GM23338 (cell line): ENCODE data around the gene NCSTN. TPM values are rescaled to one million over a fixed set of nuclear protein-coding genes. Genes with fewer than 3 reads are reported as not detected.

Source experiments
- ATAC-seq: fragments of 200-7000 bp; cut with Tn5 transposase; 3 replicates; pipeline ENCODE4 v1.9.1; 2020
- DNase-seq: peaks from one replicate; pipeline ENCODE4 v3.0.0-alpha.2; 2015; ENCODE audit warnings: low spot score
- H2AFZ ChIP-seq: fragments of 200-600 bp; sonication (generic); 2 replicates; pipeline ENCODE4 v1.8.0; 2016; ENCODE audit warnings: antibody characterized with exemption, mild to moderate bottlenecking, moderate library complexity
- H3F3A ChIP-seq: fragments of 200-600 bp; sonication (generic); replicated peaks from 2 replicates; pipeline ENCODE4 v1.8.0; 2017; ENCODE audit warnings: antibody characterized with exemption, mixed run types, low read depth
- H3K27ac ChIP-seq: fragments of 200-600 bp; sonication (generic); 2 replicates; pipeline ENCODE4 v1.6.1; 2016; ENCODE audit warnings: low read depth
- H3K27me3 ChIP-seq: fragments of 200-600 bp; sonication (generic); 2 replicates; pipeline ENCODE4 v1.8.0; 2016; ENCODE audit warnings: mild to moderate bottlenecking, mixed run types, moderate library complexity; ENCODE audit not compliant: insufficient read depth
- H3K36me3 ChIP-seq: fragments of 200-600 bp; sonication (generic); 2 replicates; pipeline ENCODE4 v1.8.0; 2016; ENCODE audit warnings: mild to moderate bottlenecking; ENCODE audit not compliant: insufficient read depth
- H3K4me1 ChIP-seq: fragments of 200-600 bp; sonication (generic); 2 replicates; pipeline ENCODE4 v1.8.0; 2016; ENCODE audit warnings: mild to moderate bottlenecking, moderate library complexity; ENCODE audit not compliant: insufficient read depth
- H3K4me2 ChIP-seq: fragments of 200-600 bp; sonication (generic); 2 replicates; pipeline ENCODE4 v1.7.1; 2017; ENCODE audit warnings: mixed run types
- H3K4me3 ChIP-seq: fragments of 200-600 bp; sonication (generic); 2 replicates; pipeline ENCODE4 v1.6.1; 2016; ENCODE audit warnings: mixed run types
- H3K79me2 ChIP-seq: fragments of 200-600 bp; sonication (generic); replicated peaks from 2 replicates; pipeline ENCODE4 v1.8.0; 2017; ENCODE audit warnings: mild to moderate bottlenecking; ENCODE audit not compliant: insufficient read depth
- H3K9me2 ChIP-seq: fragments of 200-600 bp; sonication (generic); 2 replicates; pipeline ENCODE4 v1.8.0; 2017; ENCODE audit not compliant: insufficient read depth
- H4K20me1 ChIP-seq: fragments of 200-600 bp; sonication (generic); replicated peaks from 2 replicates; pipeline ENCODE4 v1.8.0; 2017; ENCODE audit warnings: mild to moderate bottlenecking; ENCODE audit not compliant: insufficient read depth
- H3K27ac Mint-ChIP-seq: 2 replicates; pipeline ENCODE4 v1.8.0; 2020; ENCODE audit warnings: inconsistent platforms, mild to moderate bottlenecking, moderate library complexity, mixed read lengths
- H3K27me3 Mint-ChIP-seq: 3 replicates; pipeline ENCODE4 v1.8.0; 2022; ENCODE audit warnings: low read depth, mild to moderate bottlenecking, moderate library complexity, mixed read lengths, inconsistent platforms; ENCODE audit not compliant: insufficient read depth, poor library complexity
- H3K36me3 Mint-ChIP-seq: 3 replicates; pipeline ENCODE4 v1.8.0; 2021; ENCODE audit warnings: low read depth, mild to moderate bottlenecking, inconsistent platforms, moderate library complexity, mixed read lengths
- H3K4me1 Mint-ChIP-seq: 3 replicates; pipeline ENCODE4 v1.8.0; 2020; ENCODE audit warnings: mild to moderate bottlenecking, inconsistent platforms, mixed read lengths
- H3K4me3 Mint-ChIP-seq: 3 replicates; pipeline ENCODE4 v1.8.0; 2021; ENCODE audit warnings: moderate library complexity, mild to moderate bottlenecking, inconsistent platforms, mixed read lengths
- H3K9me3 Mint-ChIP-seq: 3 replicates; pipeline ENCODE4 v1.8.0; 2020; ENCODE audit warnings: moderate library complexity, mild to moderate bottlenecking, inconsistent platforms, mixed read lengths
- CREB1 ChIP-seq: fragments of 250-450 bp; sonication (Bioruptor Pico); IDR thresholded peaks from 2 replicates; pipeline ENCODE4 v1.5.0; 2020; ENCODE audit warnings: low read depth, mild to moderate bottlenecking, moderate library complexity
- ETS1 ChIP-seq: IDR thresholded peaks from 2 replicates; pipeline ENCODE4 v1.6.1; 2016; ENCODE audit warnings: antibody characterized with exemption
- EZH2 ChIP-seq: fragments of 200-600 bp; sonication (generic); IDR thresholded peaks from one replicate; pipeline ENCODE4 v1.8.0; 2017; ENCODE audit warnings: antibody characterized with exemption, mild to moderate bottlenecking, low read depth; ENCODE audit not compliant: unreplicated experiment
- EZH2phosphoT487 ChIP-seq: fragments of 200-600 bp; sonication (generic); IDR thresholded peaks from one replicate; pipeline ENCODE4 v1.8.1; 2018; ENCODE audit warnings: antibody characterized with exemption; ENCODE audit not compliant: unreplicated experiment
- JUNB ChIP-seq: IDR thresholded peaks from one replicate; pipeline ENCODE4 v1.6.1; 2016; ENCODE audit warnings: antibody characterized with exemption; ENCODE audit not compliant: unreplicated experiment
- NANOG ChIP-seq: IDR thresholded peaks from 2 replicates; pipeline ENCODE4 v1.6.1; 2016; ENCODE audit warnings: antibody characterized with exemption, borderline replicate concordance
- POLR2AphosphoS5 ChIP-seq: IDR thresholded peaks from 2 replicates; pipeline ENCODE4 v1.6.1; 2016; ENCODE audit warnings: antibody characterized with exemption, low read depth
- REST ChIP-seq: IDR thresholded peaks from one replicate; pipeline ENCODE4 v1.6.1; 2018; ENCODE audit warnings: antibody characterized with exemption; ENCODE audit not compliant: unreplicated experiment
- STAT1 ChIP-seq: IDR thresholded peaks from one replicate; pipeline ENCODE4 v1.6.1; 2016; ENCODE audit warnings: antibody characterized with exemption; ENCODE audit not compliant: unreplicated experiment
- ZNF114 ChIP-seq: fragments of 250-450 bp; sonication (Bioruptor Pico); IDR thresholded peaks from 2 replicates; pipeline ENCODE4 v1.5.0; 2020; ENCODE audit warnings: mild to moderate bottlenecking, moderate library complexity
- ZNF331 ChIP-seq: fragments of 250-450 bp; sonication (Bioruptor Pico); IDR thresholded peaks from 2 replicates; pipeline ENCODE4 v1.5.0; 2020; ENCODE audit warnings: low read depth, mild to moderate bottlenecking, moderate library complexity
- polyA plus RNA-seq: library from polyadenylated mRNA; unstranded; fragments of >200 nt; fragmentation: Nextera tagmentation; extraction: Ambion mirVana; gene quantifications from 2 replicates; pipeline ENCODE4 v1.2.1, GENCODE V29; 2016
- total RNA-seq: library from RNA; depleted of rRNA; stranded (reverse); fragments of >200 nt; shearing (Covaris generic); gene quantifications from 2 replicates; pipeline ENCODE4 v1.2.3, GENCODE V29; 2014
- TF ChIP-seq, protein P1 (sequence below): fragments of 250-450 bp; sonication (Bioruptor Pico); IDR thresholded peaks from 2 replicates; pipeline ENCODE4 v1.5.0; 2020; ENCODE audit warnings: mild to moderate bottlenecking, moderate library complexity
- TF ChIP-seq, protein P2 (sequence below), 2 experiments: fragments of 200-600 bp in 1 of 2; sonication (generic) in 1 of 2; conservative IDR thresholded peaks; 2 replicates each; pipeline versions ENCODE4 v1.5.1 to v1.6.1; 2016 to 2017; ENCODE audit warnings: antibody characterized with exemption in 2 of 2, low read depth in 2 of 2, mild to moderate bottlenecking in 2 of 2, moderate library complexity in 1 of 2

NCSTN gene
- total and polyA plus RNA-seq, 2 experiments from 2014 or later = 36.0 to 45.9 TPM

DNA sequence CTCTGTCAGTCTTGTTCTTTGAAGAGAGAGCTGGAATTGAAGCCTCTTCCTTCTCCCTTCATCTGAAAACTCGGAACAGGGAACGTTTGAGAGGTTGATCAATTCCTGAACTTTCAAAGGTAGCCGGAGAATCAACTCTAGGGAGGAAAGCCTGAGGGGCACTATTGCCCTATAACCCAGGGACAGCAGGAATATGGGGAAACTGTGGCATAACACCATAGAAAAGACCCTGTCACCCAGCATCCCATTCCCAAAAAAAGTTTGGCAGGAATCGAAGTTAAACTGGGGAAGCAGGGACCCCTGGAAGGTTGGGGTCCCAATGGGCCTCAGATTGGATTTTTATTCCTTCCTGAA lies 18.6 kb downstream of the NCSTN start:
- no peaks in the 10 kb centered on the region for H3K27me3 ChIP-seq
- H3K79me2 ChIP-seq = no peaks in the 10 kb centered on the region
- H3K4me3 Mint-ChIP-seq = no peak overlapping the region
- peaks cover 20% of the 10 kb centered on the region for H3K4me1 ChIP-seq
- DNase-seq (no peak), ATAC-seq (no peak)
- H3K36me3 ChIP-seq = peaks cover 4% of the 10 kb centered on the region; the same call in 1 of the 2 replicates
- peaks cover 46% of the 10 kb centered on the region for H3K4me1 Mint-ChIP-seq
- TF ChIP-seq POLR2AphosphoS5 (no peak), ETS1 (no peak), ZNF331 (CRISPR knock-in tag) (no peak), EZH2 (no peak), REST (no peak), CREB1 (no peak), EZH2phosphoT487 (no peak), STAT1 (no peak), NANOG (no peak), ZNF114 (CRISPR knock-in tag) (no peak), JUNB (no peak)
- TF ChIP-seq, protein P1, sequence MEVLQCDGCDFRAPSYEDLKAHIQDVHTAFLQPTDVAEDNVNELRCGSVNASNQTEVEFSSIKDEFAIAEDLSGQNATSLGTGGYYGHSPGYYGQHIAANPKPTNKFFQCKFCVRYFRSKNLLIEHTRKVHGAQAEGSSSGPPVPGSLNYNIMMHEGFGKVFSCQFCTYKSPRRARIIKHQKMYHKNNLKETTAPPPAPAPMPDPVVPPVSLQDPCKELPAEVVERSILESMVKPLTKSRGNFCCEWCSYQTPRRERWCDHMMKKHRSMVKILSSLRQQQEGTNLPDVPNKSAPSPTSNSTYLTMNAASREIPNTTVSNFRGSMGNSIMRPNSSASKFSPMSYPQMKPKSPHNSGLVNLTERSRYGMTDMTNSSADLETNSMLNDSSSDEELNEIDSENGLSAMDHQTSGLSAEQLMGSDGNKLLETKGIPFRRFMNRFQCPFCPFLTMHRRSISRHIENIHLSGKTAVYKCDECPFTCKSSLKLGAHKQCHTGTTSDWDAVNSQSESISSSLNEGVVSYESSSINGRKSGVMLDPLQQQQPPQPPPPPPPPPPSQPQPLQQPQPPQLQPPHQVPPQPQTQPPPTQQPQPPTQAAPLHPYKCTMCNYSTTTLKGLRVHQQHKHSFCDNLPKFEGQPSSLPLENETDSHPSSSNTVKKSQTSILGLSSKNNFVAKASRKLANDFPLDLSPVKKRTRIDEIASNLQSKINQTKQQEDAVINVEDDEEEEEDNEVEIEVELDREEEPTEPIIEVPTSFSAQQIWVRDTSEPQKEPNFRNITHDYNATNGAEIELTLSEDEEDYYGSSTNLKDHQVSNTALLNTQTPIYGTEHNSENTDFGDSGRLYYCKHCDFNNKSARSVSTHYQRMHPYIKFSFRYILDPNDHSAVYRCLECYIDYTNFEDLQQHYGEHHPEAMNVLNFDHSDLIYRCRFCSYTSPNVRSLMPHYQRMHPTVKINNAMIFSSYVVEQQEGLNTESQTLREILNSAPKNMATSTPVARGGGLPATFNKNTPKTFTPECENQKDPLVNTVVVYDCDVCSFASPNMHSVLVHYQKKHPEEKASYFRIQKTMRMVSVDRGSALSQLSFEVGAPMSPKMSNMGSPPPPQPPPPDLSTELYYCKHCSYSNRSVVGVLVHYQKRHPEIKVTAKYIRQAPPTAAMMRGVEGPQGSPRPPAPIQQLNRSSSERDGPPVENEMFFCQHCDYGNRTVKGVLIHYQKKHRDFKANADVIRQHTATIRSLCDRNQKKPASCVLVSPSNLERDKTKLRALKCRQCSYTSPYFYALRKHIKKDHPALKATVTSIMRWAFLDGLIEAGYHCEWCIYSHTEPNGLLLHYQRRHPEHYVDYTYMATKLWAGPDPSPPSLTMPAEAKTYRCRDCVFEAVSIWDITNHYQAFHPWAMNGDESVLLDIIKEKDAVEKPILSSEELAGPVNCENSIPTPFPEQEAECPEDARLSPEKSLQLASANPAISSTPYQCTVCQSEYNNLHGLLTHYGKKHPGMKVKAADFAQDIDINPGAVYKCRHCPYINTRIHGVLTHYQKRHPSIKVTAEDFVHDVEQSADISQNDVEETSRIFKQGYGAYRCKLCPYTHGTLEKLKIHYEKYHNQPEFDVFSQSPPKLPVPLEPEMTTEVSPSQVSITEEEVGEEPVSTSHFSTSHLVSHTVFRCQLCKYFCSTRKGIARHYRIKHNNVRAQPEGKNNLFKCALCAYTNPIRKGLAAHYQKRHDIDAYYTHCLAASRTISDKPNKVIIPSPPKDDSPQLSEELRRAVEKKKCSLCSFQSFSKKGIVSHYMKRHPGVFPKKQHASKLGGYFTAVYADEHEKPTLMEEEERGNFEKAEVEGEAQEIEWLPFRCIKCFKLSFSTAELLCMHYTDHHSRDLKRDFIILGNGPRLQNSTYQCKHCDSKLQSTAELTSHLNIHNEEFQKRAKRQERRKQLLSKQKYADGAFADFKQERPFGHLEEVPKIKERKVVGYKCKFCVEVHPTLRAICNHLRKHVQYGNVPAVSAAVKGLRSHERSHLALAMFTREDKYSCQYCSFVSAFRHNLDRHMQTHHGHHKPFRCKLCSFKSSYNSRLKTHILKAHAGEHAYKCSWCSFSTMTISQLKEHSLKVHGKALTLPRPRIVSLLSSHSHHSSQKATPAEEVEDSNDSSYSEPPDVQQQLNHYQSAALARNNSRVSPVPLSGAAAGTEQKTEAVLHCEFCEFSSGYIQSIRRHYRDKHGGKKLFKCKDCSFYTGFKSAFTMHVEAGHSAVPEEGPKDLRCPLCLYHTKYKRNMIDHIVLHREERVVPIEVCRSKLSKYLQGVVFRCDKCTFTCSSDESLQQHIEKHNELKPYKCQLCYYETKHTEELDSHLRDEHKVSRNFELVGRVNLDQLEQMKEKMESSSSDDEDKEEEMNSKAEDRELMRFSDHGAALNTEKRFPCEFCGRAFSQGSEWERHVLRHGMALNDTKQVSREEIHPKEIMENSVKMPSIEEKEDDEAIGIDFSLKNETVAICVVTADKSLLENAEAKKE (CRISPR knock-in tag) = no peak
- TF ChIP-seq, protein P2, sequence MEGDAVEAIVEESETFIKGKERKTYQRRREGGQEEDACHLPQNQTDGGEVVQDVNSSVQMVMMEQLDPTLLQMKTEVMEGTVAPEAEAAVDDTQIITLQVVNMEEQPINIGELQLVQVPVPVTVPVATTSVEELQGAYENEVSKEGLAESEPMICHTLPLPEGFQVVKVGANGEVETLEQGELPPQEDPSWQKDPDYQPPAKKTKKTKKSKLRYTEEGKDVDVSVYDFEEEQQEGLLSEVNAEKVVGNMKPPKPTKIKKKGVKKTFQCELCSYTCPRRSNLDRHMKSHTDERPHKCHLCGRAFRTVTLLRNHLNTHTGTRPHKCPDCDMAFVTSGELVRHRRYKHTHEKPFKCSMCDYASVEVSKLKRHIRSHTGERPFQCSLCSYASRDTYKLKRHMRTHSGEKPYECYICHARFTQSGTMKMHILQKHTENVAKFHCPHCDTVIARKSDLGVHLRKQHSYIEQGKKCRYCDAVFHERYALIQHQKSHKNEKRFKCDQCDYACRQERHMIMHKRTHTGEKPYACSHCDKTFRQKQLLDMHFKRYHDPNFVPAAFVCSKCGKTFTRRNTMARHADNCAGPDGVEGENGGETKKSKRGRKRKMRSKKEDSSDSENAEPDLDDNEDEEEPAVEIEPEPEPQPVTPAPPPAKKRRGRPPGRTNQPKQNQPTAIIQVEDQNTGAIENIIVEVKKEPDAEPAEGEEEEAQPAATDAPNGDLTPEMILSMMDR (conservative IDR thresholded peaks at IDR 0.05; ENCODE audit: low read depth in 2 of 2) = no peak
- no peak overlapping the region for H2AFZ ChIP-seq
- H3K9me2 ChIP-seq = no peaks in the 10 kb centered on the region
- no peak overlapping the region for H3K4me3 ChIP-seq
- 0 out of 2 replicates have a peak overlapping the region, but pooled peaks have one; percentile 32 for H3K4me2 ChIP-seq
- H4K20me1 ChIP-seq = no peaks in the 10 kb centered on the region
- H3K27ac Mint-ChIP-seq = peak overlapping the region; percentile 98
- H3F3A ChIP-seq = 0 out of 2 replicates have a peak, but pooled peaks cover 3% of the 10 kb centered on the region
- H3K36me3 Mint-ChIP-seq = peaks cover 39% of the 10 kb centered on the region
- H3K27me3 Mint-ChIP-seq = peaks cover 11% of the 10 kb centered on the region
- peak overlapping the region; percentile 86 for H3K27ac ChIP-seq
- no peaks in the 10 kb centered on the region for H3K9me3 Mint-ChIP-seq
